Measurements from ENCODE around the gene CCR3.

CCR3 gene

GRCh38 chr3:46245146-46245545 lies 2.9 kb downstream of the CCR3 start:
- no peak for TF ChIP-seq POLR2A (IDR thresholded peaks at IDR 0.05; ENCODE audit: extremely low read depth, insufficient read length)

GRCh38 chr3:46252980-46253379 lies 10.7 kb downstream of the CCR3 start:
- H3K4me3 ChIP-seq (ENCODE audit: low read depth, low read length), result no peak overlapping the region
- DNase-seq (ENCODE audit: low read depth), result no peak
- TF ChIP-seq MYC (IDR thresholded peaks at IDR 0.05; ENCODE audit: low read depth, low read length) (no peak), MAX (IDR thresholded peaks at IDR 0.05; ENCODE audit: low read depth, low read length) (no peak), CTCF (IDR thresholded peaks at IDR 0.05; ENCODE audit: low read depth, low read length) (no peak), POLR2A (IDR thresholded peaks at IDR 0.05; ENCODE audit: extremely low read depth, insufficient read length) (no peak)

More at GRCh38 chr3:46245146-46245545, 2.9 kb downstream of the CCR3 start:
- H3K4me3 ChIP-seq (ENCODE audit: low read depth, low read length), result no peak overlapping the region
- peak; percentile 24 for DNase-seq (ENCODE audit: low read depth)

- DNase-seq (ENCODE audit: low read depth), result no peak
- no peak overlapping the region for H3K4me3 ChIP-seq (ENCODE audit: low read depth, low read length)
- TF ChIP-seq POLR2A (IDR thresholded peaks at IDR 0.05; ENCODE audit: extremely low read depth, insufficient read length) (no peak), MYC (IDR thresholded peaks at IDR 0.05; ENCODE audit: low read depth, low read length) (no peak), MAX (IDR thresholded peaks at IDR 0.05; ENCODE audit: low read depth, low read length) (no peak), CTCF (IDR thresholded peaks at IDR 0.05; ENCODE audit: low read depth, low read length) (no peak)
Observed at GRCh38 chr3:46258525-46258924, 16.3 kb downstream of the CCR3 start.

GRCh38 chr3:46261926-46262594 lies 19.8 kb downstream of the CCR3 start:
- no peak for TF ChIP-seq MYC (IDR thresholded peaks at IDR 0.05; ENCODE audit: low read depth, low read length)
- no peak for TF ChIP-seq POLR2A (IDR thresholded peaks at IDR 0.05; ENCODE audit: extremely low read depth, insufficient read length)
- no peak for TF ChIP-seq MAX (IDR thresholded peaks at IDR 0.05; ENCODE audit: low read depth, low read length)
- H3K4me3 ChIP-seq (ENCODE audit: low read depth, low read length), result no peak overlapping the region
- no peak for DNase-seq (ENCODE audit: low read depth)

GRCh38 chr3:46264002-46264401 lies 21.7 kb downstream of the CCR3 start:
- TF ChIP-seq MAX (IDR thresholded peaks at IDR 0.05; ENCODE audit: low read depth, low read length) (no peak), MYC (IDR thresholded peaks at IDR 0.05; ENCODE audit: low read depth, low read length) (no peak), CTCF (IDR thresholded peaks at IDR 0.05; ENCODE audit: low read depth, low read length) (no peak), POLR2A (IDR thresholded peaks at IDR 0.05; ENCODE audit: extremely low read depth, insufficient read length) (no peak)
- no peak for DNase-seq (ENCODE audit: low read depth)
- H3K4me3 ChIP-seq (ENCODE audit: low read depth, low read length), result no peak overlapping the region

- H3K4me3 ChIP-seq (ENCODE audit: low read depth, low read length), result no peak overlapping the region
- TF ChIP-seq CTCF (IDR thresholded peaks at IDR 0.05; ENCODE audit: low read depth, low read length) (no peak), MYC (IDR thresholded peaks at IDR 0.05; ENCODE audit: low read depth, low read length) (no peak), MAX (IDR thresholded peaks at IDR 0.05; ENCODE audit: low read depth, low read length) (no peak), POLR2A (IDR thresholded peaks at IDR 0.05; ENCODE audit: extremely low read depth, insufficient read length) (no peak)
- DNase-seq (ENCODE audit: low read depth), result no peak
Observed at GRCh38 chr3:46266598-46266997, 24.3 kb downstream of the CCR3 start.
